ENCODE data around the gene NUP98.

NUP98 gene

GRCh38 chr11:3737386-3737933 is 59.9 kb downstream of the NUP98 start:
- no peak for DNase-seq (ENCODE audit: low read depth in 1 of 2, low spot score in 1 of 2)

GRCh38 chr11:3736816-3737215 is 60.5 kb downstream of the NUP98 start:
- no peak for DNase-seq (ENCODE audit: low read depth in 1 of 2, low spot score in 1 of 2)

- DNase-seq (ENCODE audit: low read depth in 1 of 2, low spot score in 1 of 2) = no peak
Measured at GRCh38 chr11:3735827-3736226, 61.5 kb downstream of the NUP98 start.

GRCh38 chr11:3732671-3733436 is 64.5 kb downstream of the NUP98 start:
- no peak for DNase-seq (ENCODE audit: low read depth in 1 of 2, low spot score in 1 of 2)

DNA sequence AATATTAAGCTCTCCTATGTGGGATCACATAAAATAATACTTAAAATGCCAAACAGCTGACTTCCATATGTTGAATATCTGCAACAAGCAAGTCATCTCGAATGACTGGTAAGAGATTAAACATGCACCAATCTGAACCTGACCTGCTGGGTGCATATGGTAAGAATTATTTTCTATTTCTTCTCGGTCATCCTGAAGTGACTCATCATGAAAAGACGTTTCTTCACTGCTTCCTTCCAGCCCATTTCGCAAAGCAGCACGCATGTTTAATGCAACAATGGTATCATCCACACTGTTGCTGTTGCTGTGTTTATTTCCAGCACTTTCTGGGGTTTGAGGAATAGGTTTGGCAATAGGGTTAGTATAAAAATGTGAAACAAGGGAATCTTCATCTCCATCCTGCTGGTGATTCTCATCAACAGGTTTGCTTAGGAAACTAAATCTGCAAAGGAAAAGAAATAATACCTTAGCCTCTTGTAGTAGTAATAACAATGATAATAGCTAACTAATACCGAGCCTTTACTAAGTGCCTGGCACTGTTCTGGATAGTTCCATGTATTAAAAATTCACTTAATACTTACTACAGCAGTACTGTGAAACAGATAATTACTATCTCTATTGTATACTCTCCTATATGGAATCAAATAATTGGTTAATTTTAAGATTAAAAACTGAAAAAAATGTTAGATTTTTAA is 74.2 kb downstream of the NUP98 start:
- no peak for DNase-seq (ENCODE audit: low read depth in 1 of 2, low spot score in 1 of 2)

DNA sequence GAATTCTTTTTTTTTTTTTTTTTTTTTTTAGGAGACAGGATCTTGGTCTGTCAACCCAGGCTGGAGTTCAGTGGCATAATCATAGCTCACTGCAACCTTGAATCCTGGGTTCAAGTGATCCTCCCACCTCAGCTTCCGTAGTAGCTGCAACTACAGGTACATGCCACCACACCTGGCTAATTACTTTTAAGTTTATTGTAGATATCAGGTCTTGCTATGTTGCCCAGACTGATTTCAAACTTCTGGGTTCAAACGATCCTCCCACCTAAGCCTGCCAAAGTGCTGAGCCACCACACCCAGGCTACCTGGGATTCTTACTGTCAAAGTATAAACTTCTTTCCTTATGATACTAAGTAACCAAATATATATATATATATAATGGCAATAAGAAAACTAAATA is 75.3 kb downstream of the NUP98 start:
- no peak for DNase-seq (ENCODE audit: low read depth in 1 of 2, low spot score in 1 of 2)

GRCh38 chr11:3720997-3721396 is 76.4 kb downstream of the NUP98 start:
- no peak for DNase-seq (ENCODE audit: low read depth in 1 of 2, low spot score in 1 of 2)

GRCh38 chr11:3712274-3712673 is 85.1 kb downstream of the NUP98 start:
- DNase-seq (ENCODE audit: low read depth in 1 of 2, low spot score in 1 of 2) = no peak

DNA sequence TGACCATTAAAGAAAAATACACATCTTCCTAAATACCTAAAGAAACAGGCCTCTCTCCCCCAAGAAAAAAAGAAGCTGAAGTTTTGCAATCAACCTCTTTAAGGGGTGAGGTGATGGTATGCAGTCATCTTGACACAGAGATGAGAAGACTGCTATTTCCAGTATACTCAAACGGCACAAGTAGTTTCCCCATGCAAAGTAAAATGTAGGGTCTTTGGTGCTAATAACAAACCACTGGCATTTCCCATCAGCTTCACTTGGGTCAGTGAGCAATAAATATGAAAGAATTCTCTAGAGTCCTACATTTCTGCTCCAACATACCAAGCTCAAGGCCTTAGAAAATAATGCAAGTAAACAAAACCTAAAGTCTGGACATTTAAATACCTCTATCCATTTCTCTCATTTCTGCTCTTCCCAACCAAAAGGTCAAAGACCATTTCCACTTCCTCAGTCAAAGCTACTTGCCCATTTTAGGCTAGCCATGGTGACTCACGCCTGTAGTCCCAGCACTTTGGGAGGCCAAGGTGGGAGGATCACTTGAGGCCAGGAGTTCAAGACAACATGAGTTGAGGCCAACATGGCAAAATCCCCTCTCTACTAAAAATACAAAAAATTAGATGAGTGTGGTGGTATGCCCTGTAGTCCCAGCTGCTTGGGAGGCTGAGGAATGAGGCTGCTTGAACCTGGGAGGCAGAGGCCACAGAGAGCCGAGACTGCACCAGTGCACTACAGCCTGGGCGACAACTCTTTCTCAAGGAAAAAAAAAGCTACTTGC is 86.7 kb downstream of the NUP98 start:
- no peak for DNase-seq (ENCODE audit: low read depth in 1 of 2, low spot score in 1 of 2)

GRCh38 chr11:3709977-3710376 is 87.4 kb downstream of the NUP98 start:
- DNase-seq (ENCODE audit: low read depth in 1 of 2, low spot score in 1 of 2) = no peak

DNA sequence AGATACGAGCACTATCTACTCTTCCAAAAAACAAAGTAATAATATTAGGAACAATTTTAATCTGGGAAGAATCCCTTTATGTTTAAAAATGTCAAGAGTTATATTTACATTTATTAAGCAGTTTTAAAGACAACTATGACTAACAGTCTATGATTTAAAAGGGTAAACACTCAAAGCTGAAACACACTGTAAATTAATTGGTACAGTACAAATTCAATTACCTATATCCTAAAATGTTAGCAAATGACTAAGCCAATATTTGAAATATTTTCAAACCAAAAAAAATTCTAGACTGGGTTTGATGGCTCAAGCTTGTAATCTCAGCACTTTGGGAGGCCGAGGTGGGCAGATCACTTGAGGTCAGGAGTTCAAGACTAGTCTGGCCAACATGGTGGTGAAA is 90.2 kb downstream of the NUP98 start:
- DNase-seq (ENCODE audit: low read depth in 1 of 2, low spot score in 1 of 2) = no peak

GRCh38 chr11:3703383-3703782 is 94.0 kb downstream of the NUP98 start:
- no peak for DNase-seq (ENCODE audit: low read depth in 1 of 2, low spot score in 1 of 2)

- no peak for DNase-seq (ENCODE audit: low read depth in 1 of 2, low spot score in 1 of 2)
Measured at GRCh38 chr11:3700910-3701309, 96.4 kb downstream of the NUP98 start.

DNA sequence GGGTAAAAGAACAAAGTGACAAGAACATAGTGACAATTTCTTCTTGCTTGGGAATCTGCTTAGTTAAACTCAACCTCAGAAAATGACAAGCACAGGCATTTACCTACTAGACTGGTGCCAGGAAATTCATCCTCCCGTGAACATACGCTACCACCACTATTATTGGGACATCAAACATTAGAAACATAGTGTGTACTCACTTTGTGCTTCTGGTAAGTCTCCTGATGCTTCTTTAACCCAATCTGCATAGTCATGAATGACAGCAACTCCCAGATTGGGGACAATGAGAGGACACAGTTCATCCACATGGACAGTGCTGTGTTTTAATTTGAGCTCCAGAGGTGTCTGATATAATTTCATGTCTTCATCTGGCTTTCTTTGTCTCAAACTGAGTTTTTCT is 96.9 kb downstream of the NUP98 start:
- no peak for DNase-seq (ENCODE audit: low read depth in 1 of 2, low spot score in 1 of 2)

DNA sequence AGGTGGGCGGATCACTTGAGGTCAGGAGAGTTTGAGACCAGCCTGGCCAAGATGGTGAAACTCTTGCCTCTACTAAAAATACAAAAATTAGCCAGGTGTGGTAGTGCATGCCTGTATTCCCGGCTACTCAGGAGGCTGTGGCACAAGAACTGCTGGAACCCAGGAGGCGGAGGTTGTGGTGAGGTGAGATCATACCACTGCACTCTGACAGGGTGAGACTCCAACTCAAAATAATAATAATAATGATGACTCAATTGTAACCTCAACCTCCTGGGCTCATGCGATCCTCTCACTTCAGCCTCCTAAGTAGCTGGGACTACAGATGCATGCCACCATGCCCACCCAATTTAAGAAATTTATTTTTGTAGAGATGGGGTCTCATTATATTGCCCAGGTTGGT is 110.6 kb downstream of the NUP98 start:
- no peak for DNase-seq (ENCODE audit: low read depth in 1 of 2, low spot score in 1 of 2)

GRCh38 chr11:3685923-3686322 is 111.4 kb downstream of the NUP98 start:
- no peak for DNase-seq (ENCODE audit: low read depth in 1 of 2, low spot score in 1 of 2)

- DNase-seq (ENCODE audit: low read depth in 1 of 2, low spot score in 1 of 2) = no peak
Measured at GRCh38 chr11:3684819-3685172, 112.6 kb downstream of the NUP98 start.

DNA sequence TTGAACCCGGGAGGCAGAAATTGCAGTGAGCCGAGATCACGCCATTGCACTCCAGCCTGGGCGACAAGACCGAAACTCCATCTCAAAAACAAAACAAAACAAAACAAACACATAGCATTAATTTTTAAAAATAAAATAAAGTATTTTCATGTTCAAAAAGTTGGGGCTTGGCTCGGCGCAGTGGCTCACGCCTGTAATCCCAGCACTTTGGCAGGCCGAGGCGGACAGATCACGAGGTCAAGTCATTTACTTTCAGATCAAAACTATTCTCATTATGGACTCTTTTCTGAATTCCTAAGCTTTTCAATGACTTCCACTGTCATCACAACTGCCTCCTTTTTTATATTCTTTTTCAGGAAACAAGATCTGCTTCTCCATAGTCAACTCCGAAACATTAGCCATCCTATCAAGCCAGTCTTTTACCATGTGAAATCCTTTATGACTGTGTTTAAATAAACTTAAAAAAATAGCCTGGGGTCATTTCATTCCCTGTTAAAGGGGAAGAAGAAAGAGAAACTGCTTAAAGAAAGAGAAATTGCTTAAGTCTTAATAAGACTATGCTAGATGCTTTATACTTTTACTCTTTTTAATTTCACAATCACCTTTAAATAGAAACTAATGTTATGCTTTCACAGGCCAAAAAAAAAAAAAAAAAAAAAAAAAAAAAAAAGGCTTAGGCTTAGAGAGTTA is 113.1 kb downstream of the NUP98 start:
- no peak for DNase-seq (ENCODE audit: low read depth in 1 of 2, low spot score in 1 of 2)

DNA sequence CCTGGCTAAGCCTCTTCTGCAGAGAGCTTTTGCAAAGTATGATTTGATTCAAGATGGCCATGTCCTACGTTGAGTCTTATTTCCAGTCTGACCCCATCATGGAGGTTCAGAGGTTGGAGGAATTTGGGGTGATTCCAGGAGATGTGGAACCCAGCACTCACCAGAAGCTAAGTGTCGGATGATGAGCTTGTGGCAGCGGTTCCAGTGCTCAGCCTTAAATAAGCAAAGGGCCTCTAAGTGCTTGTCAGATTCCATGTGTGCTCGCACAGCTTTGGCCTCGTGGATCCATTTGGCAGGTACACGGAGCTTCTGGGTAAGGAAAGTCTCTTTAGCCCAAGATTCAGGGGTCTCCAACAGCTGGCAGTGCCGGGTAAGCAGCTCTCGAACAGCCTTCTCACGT is 114.3 kb downstream of the NUP98 start:
- DNase-seq (ENCODE audit: low read depth in 1 of 2, low spot score in 1 of 2) = no peak

DNA sequence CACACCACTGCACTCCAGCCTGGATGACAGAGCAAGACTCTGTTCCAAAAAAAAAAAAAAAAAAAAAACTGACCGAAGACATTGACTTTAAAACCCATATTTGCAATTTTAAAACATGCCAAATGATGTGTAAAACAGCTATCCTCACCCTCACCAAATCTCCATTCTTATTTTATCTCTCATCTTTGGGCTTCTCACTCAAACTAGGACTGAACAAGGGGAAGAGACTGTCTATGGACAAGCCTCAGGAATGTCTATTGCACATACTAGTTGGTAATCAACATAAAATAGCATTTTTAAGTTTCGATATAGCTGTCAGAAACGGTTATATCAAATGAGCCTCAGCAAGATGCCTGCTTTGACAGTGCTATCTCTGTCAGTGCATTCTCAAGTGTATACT is 118.3 kb downstream of the NUP98 start:
- no peak for DNase-seq (ENCODE audit: low read depth in 1 of 2, low spot score in 1 of 2)

GRCh38 chr11:3675971-3676370 is 121.4 kb downstream of the NUP98 start:
- DNase-seq (ENCODE audit: low read depth in 1 of 2, low spot score in 1 of 2) = no peak

Measured in activated T-helper 1 cell treated with anti-CD3 and anti-CD28 coated beads, Interleukin-2, amount 50 U/mL, for 16 hours (primary cell).